ENCODE data around the gene FBXO36. TPM values are rescaled to one million over a fixed set of nuclear protein-coding genes. Genes with fewer than 3 reads are reported as not detected.

FBXO36 gene
- total and polyA plus RNA-seq, 2 donors (not counting 1 experiment from before 2014, with no cell fraction given) = 3.5 to 5.0 TPM

- no peaks in the 10 kb centered on the region for H3K9me3 ChIP-seq (ENCODE audit: control insufficient read depth, insufficient read depth, low read depth, low read length)
- no peaks in the 10 kb centered on the region for H3K4me1 ChIP-seq (ENCODE audit: control insufficient read depth, extremely low read depth, insufficient read depth, low read length)
- no peaks in the 10 kb centered on the region for H3K36me3 ChIP-seq (ENCODE audit: control insufficient read depth, insufficient read depth, low read length)
- H3K27me3 ChIP-seq (ENCODE audit: control insufficient read depth, insufficient read depth, low read length) = no peaks in the 10 kb centered on the region
- peak overlapping the region; percentile 48 for H3K4me2 ChIP-seq (ENCODE audit: extremely low read depth, insufficient read depth, low read length)
- H4K20me1 ChIP-seq (ENCODE audit: control insufficient read depth, extremely low read depth, insufficient read depth, low read length) = no peaks in the 10 kb centered on the region
- no peak overlapping the region for H3K9ac ChIP-seq (ENCODE audit: insufficient read depth, low read length)
- DNase-seq (ENCODE audit: low read depth in 2 of 2) = peak; percentile 39 to 73
- H3K79me2 ChIP-seq (ENCODE audit: control insufficient read depth, insufficient read depth, low read length) = no peaks in the 10 kb centered on the region
- H3K4me3 ChIP-seq (replicated peaks in 1 of 4; ENCODE audit: control extremely low read depth in 1 of 4, insufficient read depth in 1 of 4, low read depth in 3 of 4, low read length in 4 of 4) = peak overlapping the region in 1 of 4 experiments; percentile 20
- peak overlapping the region; percentile 20 for H3K27ac ChIP-seq (ENCODE audit: insufficient read depth, low read length)
- TF ChIP-seq CTCF (conservative IDR thresholded peaks at IDR 0.05 in 1 of 2, IDR thresholded peaks at IDR 0.05 in 1 of 2; ENCODE audit: low read depth in 1 of 2, low read length in 2 of 2) = no peak
- TF ChIP-seq EZH2 (IDR thresholded peaks at IDR 0.05; ENCODE audit: low read length, missing control alignments) = no peak
- H2AFZ ChIP-seq (ENCODE audit: low read length) = peak overlapping the region; percentile 65
These were observed 58.3 kb downstream of the FBXO36 start for GRCh38 chr2:229980431-229981184.

GRCh38 chr2:229993236-229993635 is 70.9 kb downstream of the FBXO36 start:
- H3K9ac ChIP-seq (ENCODE audit: insufficient read depth, low read length) = no peak overlapping the region
- no peak for TF ChIP-seq EZH2 (IDR thresholded peaks at IDR 0.05; ENCODE audit: low read length, missing control alignments)
- TF ChIP-seq CTCF (conservative IDR thresholded peaks at IDR 0.05 in 1 of 2, IDR thresholded peaks at IDR 0.05 in 1 of 2; ENCODE audit: low read depth in 1 of 2, low read length in 2 of 2) = no peak
- H3K9me3 ChIP-seq (ENCODE audit: control insufficient read depth, insufficient read depth, low read depth, low read length) = no peaks in the 10 kb centered on the region
- H3K36me3 ChIP-seq (ENCODE audit: control insufficient read depth, insufficient read depth, low read length) = no peaks in the 10 kb centered on the region
- no peaks in the 10 kb centered on the region for H3K27me3 ChIP-seq (ENCODE audit: control insufficient read depth, insufficient read depth, low read length)
- no peak for DNase-seq (ENCODE audit: low read depth in 2 of 2)
- no peaks in the 10 kb centered on the region for H3K4me1 ChIP-seq (ENCODE audit: control insufficient read depth, extremely low read depth, insufficient read depth, low read length)
- no peak overlapping the region for H2AFZ ChIP-seq (ENCODE audit: low read length)
- H3K4me3 ChIP-seq (replicated peaks in 1 of 4; ENCODE audit: control extremely low read depth in 1 of 4, insufficient read depth in 1 of 4, low read depth in 3 of 4, low read length in 4 of 4) = no peak overlapping the region
- H3K27ac ChIP-seq (ENCODE audit: insufficient read depth, low read length) = no peak overlapping the region
- H3K79me2 ChIP-seq (ENCODE audit: control insufficient read depth, insufficient read depth, low read length) = no peaks in the 10 kb centered on the region
- H4K20me1 ChIP-seq (ENCODE audit: control insufficient read depth, extremely low read depth, insufficient read depth, low read length) = no peaks in the 10 kb centered on the region
- no peak overlapping the region for H3K4me2 ChIP-seq (ENCODE audit: extremely low read depth, insufficient read depth, low read length)

- DNase-seq (ENCODE audit: low read depth in 2 of 2) = no peak
- no peak overlapping the region for H3K4me3 ChIP-seq (replicated peaks in 1 of 4; ENCODE audit: control extremely low read depth in 1 of 4, insufficient read depth in 1 of 4, low read depth in 3 of 4, low read length in 4 of 4)
- H2AFZ ChIP-seq (ENCODE audit: low read length) = no peak overlapping the region
- H3K79me2 ChIP-seq (ENCODE audit: control insufficient read depth, insufficient read depth, low read length) = no peaks in the 10 kb centered on the region
- no peak overlapping the region for H3K27ac ChIP-seq (ENCODE audit: insufficient read depth, low read length)
- TF ChIP-seq CTCF (conservative IDR thresholded peaks at IDR 0.05 in 1 of 2, IDR thresholded peaks at IDR 0.05 in 1 of 2; ENCODE audit: low read depth in 1 of 2, low read length in 2 of 2) (no peak), EZH2 (IDR thresholded peaks at IDR 0.05; ENCODE audit: low read length, missing control alignments) (no peak)
- no peaks in the 10 kb centered on the region for H4K20me1 ChIP-seq (ENCODE audit: control insufficient read depth, extremely low read depth, insufficient read depth, low read length)
- H3K27me3 ChIP-seq (ENCODE audit: control insufficient read depth, insufficient read depth, low read length) = no peaks in the 10 kb centered on the region
- no peaks in the 10 kb centered on the region for H3K9me3 ChIP-seq (ENCODE audit: control insufficient read depth, insufficient read depth, low read depth, low read length)
- no peak overlapping the region for H3K9ac ChIP-seq (ENCODE audit: insufficient read depth, low read length)
- no peak overlapping the region for H3K4me2 ChIP-seq (ENCODE audit: extremely low read depth, insufficient read depth, low read length)
- no peaks in the 10 kb centered on the region for H3K36me3 ChIP-seq (ENCODE audit: control insufficient read depth, insufficient read depth, low read length)
- no peaks in the 10 kb centered on the region for H3K4me1 ChIP-seq (ENCODE audit: control insufficient read depth, extremely low read depth, insufficient read depth, low read length)
These were observed 74.0 kb downstream of the FBXO36 start for GRCh38 chr2:229996320-229996719.

Measured in fibroblast of lung (primary cell).